C1 segment of cervical spinal cord (tissue), 14 donors: ENCODE results near the gene TEDC1.

ENCODE experiments used
- DNase-seq, 14 donors: peaks; one replicate each; lab custom pipeline; 2025; lab: John Stamatoyannopoulos, UW

The TEDC1 gene, protein sequence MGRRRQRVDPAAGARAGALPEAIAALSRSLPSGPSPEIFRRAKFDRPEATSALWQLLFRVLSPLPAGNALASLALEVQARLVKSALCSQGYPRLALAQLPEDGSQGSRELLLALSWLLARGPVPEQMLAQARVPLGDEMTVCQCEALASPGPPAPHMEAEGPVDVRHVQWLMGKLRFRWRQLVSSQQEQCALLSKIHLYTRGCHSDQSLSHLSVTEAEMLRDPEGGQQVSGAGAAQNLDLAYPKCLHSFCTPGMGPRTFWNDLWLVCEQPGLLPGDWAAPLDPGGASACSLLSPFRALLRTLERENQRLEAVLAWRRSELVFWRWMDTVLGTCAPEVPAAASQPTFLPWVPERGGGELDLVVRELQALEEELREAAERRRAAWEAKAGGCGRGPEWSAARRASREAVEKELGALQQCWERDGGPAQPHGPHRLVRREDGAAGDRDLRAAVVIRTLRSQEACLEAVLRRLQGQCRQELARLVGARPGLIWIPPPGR

DNA sequence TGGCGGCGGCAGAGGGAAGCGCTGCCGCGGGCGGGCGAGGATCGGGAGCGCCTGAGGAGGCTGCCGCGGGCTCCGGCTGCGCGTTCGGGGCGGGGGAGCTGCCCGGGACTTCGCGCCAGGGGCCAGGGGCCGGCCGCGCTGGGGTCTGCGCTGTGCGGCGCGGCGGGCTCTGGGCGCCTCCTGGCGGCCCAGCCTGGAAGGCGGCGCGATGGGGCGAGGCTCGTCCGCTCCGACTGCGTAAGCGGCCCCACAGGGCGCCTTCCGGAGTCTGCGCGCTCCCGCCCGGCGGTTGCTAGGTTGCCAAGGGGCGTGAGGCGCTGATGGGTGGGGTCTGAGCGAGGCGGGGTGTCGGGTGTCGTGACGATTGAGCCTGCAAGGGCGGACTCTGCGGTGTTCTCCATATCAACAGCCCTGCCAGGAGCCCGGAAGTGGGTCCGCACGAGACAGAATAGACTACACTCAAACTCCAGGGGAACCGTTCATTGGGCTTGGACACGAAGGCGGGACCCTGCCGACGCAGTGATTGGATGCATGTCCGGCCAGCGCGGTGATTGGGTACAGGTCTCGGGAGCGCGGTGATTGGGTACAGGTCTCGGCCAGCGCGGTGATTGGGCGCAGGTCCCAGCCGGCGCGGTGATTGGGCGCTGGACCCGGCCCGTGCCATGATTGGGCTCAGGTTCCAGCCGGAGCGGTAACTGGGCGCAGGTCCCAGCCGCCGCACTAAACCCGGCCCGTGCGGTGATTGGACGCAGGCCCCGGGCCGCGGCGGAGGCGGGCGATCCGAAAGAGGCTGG is at the start of gene TEDC1:
TEDC1 (plus strand) TSS at position 675 of the 794 bp plus-strand sequence. CDS start 130 bp downstream, outside the sequence.
- DNase-seq, result peak; percentile 93 to 100 (median 99)

DNA sequence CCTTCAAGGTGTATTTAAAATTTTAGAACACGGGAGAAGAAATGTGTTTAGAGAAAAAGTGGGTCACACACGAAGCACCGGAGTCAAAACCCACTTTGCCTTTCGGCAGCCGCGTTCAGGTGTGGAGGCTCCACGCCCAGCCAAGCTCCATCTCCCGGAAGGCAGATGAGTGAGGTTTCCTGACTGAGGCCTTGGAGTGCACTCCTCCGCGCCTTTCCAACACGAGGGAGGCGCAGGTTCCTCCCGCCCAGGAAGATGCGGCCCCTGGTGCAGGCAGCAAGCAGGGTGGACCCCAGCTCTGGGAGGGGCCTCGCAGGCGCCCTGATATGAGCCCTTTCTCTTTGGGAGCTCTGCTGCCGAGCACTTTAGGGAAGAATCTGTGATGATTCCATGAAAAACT is 48.9 kb upstream of the TEDC1 start:
- no peak for DNase-seq

DNA sequence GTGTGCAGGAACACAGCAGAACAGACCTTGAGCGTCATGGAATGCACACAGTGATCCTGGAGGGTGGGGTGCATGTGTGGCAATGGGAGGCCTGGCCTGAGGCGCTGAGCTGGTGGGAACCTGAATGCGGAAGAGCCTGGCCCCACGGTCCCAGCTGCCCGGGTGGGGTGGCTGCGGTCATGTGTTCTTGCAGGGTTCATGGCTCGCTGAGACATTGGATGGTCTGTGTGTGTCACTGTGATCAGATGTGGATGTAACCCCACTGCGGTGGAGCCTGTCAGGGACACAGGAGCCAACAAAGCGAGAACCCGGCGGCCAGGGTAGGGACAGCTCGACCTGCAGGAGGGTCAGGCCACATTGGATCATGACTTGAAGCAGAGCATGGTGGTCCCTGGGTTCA is 48.2 kb upstream of the TEDC1 start:
- DNase-seq, result no peak

GRCh38 chr14:105444859-105445258 is 46.2 kb upstream of the TEDC1 start:
- no peak for DNase-seq

DNA sequence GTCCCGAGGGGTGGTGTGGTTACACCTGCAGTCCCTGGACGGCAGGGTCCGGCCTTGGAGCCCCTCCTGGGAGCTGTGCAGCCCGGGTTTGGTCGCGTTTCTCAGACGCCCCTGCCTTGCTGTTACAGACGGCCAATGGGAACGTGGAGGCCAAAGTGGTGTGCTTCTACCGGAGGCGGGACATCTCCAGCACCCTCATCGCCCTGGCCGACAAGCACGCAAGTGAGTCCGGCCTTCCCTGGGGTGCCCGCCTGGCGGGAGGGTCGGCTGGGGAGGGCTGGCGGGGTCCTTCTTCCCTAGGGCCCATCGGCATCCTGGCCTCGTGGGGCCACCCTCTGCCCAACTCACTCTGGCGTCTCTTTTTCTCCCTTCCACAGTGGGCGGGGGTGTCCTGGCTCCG is 45.8 kb upstream of the TEDC1 start:
- no peak for DNase-seq

- DNase-seq, result no peak
These were observed 44.9 kb upstream of the TEDC1 start for GRCh38 chr14:105445901-105446845.

- no peak for DNase-seq
These were observed 44.1 kb upstream of the TEDC1 start for GRCh38 chr14:105446971-105447370.

- no peak for DNase-seq
These were observed 43.1 kb upstream of the TEDC1 start for GRCh38 chr14:105447651-105448640.

GRCh38 chr14:105448706-105449111 is 42.3 kb upstream of the TEDC1 start:
- peak in 11 of 14 donors; percentile 28 to 76 (median 49) for DNase-seq

DNA sequence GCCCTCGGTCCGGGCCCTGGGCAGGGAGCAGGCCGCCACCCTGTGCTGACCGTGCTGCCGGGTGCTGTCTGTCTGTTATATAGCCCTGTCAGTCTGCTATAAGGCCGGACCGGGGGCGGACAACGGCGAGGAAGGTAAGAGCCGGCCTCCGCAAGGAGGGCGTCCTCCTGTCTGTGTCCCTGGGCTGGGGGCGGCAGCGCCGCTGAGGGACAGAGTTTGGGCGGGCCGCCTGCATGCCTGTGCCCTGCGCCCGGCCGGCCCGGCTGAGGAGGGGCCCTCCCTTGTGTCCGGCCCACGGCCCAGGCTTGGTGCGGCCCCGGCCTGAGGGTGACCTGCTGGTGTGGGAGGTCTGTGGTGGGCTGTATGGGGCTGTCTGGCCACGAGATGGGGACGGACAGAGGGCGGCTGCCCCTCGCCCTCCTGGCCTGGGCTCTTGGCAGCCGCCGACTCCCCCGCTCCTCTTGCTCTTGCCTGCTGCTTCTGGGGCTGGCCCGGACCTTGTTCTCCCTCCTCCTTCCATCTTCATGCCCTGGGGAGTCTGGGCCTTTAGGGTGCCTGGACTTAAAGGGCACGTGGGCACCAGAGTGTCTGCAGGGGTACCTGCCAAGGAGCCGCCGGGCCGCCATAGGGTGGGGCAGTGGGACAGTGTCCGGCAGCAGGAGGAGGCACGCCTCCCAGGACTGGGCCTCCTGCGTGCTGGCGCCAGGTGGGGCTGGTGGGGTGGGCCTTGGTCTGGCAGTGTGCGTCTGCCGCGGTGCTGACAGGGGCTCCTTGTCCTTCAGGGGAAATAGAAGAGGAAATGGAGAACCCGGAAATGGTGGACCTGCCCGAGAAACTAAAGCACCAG is 41.5 kb upstream of the TEDC1 start:
- no peak for DNase-seq

GRCh38 chr14:105450123-105450505 is 40.9 kb upstream of the TEDC1 start:
- no peak for DNase-seq

GRCh38 chr14:105450864-105451720 is 40.0 kb upstream of the TEDC1 start:
- DNase-seq, result no peak

DNA sequence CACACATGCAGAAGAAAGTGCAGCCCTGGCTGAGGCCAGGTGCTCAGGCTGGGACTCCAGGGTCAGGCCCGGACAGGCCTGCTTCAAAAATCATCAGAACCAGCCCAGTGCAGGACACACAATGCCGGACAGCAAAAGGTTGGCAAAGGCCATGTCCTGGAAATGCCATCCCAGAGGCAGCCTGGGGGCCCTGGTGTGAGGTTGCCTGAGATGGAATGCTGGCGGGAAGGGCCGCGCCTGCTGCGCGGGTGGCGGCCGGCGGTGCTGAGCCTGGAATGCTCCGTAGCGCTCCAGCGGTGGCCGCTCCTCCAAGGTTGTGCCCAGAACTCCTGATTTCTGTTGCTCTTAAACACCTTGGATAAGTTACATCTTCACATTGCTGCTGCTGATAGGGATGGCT is 38.1 kb upstream of the TEDC1 start:
- DNase-seq, result no peak

DNA sequence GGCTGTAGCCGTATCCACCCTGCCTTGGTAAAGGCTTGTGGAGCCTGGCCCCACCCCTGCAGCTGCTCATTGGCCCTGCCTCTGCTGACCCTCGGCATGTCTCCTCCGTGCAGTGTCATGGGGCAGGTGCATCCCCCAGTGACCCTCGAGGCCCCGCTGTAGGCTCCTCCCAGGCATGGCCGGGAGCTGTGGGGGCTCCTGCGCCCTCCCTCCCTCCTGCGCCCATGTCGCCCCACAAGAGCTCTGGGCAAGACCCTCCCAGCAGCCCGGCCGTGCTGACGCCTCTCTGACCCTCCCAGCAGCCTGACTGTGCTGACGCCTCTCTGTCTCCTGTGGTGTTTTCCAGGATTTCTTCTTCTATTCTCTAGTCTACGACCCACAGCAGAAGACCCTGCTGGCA is 37.2 kb upstream of the TEDC1 start:
- DNase-seq, result no peak

DNA sequence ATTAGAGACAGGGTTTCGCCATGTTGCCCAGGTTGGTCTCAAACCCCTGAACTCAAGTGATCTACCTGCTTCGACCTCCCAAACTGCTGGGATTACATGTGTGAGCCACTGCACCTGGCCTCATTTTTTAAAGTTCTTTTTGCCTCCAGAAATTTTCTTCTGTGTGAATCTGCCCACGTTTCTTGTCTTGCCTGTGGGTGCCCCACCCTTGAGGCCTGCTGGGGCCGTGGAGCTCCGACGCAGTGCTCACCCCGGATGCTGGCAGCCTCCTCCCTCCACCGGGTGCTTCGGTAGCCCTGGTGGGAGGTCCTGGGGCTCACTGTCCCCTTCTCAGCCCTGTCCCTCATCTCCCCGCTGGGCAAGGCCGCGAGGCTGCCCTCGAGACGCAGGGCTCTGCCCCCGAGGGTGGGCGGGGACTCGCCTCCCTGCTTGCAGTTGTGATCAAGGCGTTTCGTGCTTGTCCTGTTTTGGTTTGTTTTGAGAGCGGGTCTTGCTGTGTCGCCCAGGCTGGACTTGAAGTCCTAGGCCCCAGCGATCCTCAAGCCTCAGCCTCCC is 35.9 kb upstream of the TEDC1 start:
- no peak for DNase-seq

DNA sequence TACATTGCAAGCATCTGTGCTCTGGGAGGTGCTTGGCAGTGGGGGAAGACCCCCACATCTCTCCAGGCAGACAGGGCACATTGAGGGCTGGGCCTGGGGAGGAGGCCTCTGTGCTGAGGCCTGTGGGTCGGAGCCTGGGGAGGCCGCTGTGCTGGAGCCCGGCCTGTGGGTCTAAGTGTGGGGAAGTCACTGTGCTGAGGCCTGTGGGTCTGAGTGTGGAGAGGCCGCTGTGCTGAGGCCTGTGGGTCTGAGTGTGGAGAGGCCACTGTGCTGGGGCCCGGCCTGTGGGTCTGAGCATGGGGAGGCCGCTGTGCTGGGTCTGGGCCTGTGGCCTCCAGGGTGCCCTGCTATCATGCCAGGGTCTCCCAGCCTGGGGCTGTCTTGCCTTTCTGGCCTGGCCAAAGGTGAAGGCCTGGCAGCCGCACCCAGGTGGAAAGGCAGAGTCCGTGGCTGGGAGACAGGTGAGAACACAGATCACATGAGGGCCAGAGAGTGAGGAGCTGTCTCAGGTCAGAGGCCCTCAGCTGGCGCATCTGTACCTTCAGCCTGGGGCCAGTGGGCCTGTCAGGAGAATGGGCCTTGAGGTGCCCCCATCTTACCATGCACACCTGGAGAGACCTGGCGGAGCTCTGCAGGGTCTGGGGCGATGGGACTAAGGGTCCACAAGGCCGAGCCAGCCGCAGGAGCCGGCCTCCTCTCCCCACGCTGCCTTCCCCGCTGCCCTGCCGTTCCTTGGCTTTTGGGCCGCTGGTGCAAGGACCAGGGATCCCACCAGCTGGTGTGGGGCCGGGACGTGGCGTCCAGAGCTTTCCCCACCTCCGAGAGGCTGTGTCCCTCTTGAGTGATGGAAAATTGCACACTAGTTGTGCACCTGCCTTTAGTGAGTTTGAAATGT is 35.0 kb upstream of the TEDC1 start:
- DNase-seq, result no peak
